NB4 (cell line): ENCODE measurements around the gene SHB.

Source experiments
- DNase-seq: peaks from one replicate; pipeline ENCODE4 v3.0.0; 2010; ENCODE audit warnings: low read depth
- H3K4me3 ChIP-seq: one replicate; pipeline ENCODE4 v1.5.1; 2011; ENCODE audit warnings: mild to moderate bottlenecking, low read depth, low read length, moderate library complexity
- CTCF ChIP-seq: IDR thresholded peaks from one replicate; pipeline ENCODE4 v1.5.1; 2012; ENCODE audit warnings: low read depth, low read length
- MAX ChIP-seq: IDR thresholded peaks from 2 replicates; pipeline ENCODE4 v1.6.1; 2011; ENCODE audit warnings: low read depth, low read length
- MYC ChIP-seq: IDR thresholded peaks from 2 replicates; pipeline ENCODE4 v1.6.1; 2011; ENCODE audit warnings: low read depth, low read length
- POLR2A ChIP-seq: IDR thresholded peaks from 2 replicates; pipeline ENCODE4 v1.6.1; 2011; ENCODE audit warnings: mild to moderate bottlenecking; ENCODE audit not compliant: insufficient read length; ENCODE audit errors: extremely low read depth

Gene SHB

GRCh38 chr9:37988602-37989001, 80.4 kb downstream of the SHB start:
- TF ChIP-seq POLR2A (no peak), MYC (no peak), CTCF (no peak), MAX (no peak)
- no peak for DNase-seq
- no peak overlapping the region for H3K4me3 ChIP-seq

GRCh38 chr9:37988041-37988440, 81.0 kb downstream of the SHB start:
- no peak for DNase-seq
- TF ChIP-seq POLR2A: no peak
- no peak for TF ChIP-seq CTCF
- no peak for TF ChIP-seq MAX
- no peak for TF ChIP-seq MYC

GRCh38 chr9:37987467-37987981, 81.5 kb downstream of the SHB start:
- no peak for DNase-seq
- TF ChIP-seq MAX: no peak
- no peak for TF ChIP-seq MYC
- TF ChIP-seq POLR2A: no peak
- no peak for TF ChIP-seq CTCF
- H3K4me3 ChIP-seq: no peak overlapping the region

More at GRCh38 chr9:37988041-37988440, 81.0 kb downstream of the SHB start:
- H3K4me3 ChIP-seq: no peak overlapping the region

- no peak overlapping the region for H3K4me3 ChIP-seq
- TF ChIP-seq MYC (no peak), POLR2A (no peak), CTCF (no peak), MAX (no peak)
- no peak for DNase-seq
These were observed 82.2 kb downstream of the SHB start for GRCh38 chr9:37986771-37987258.

- no peak overlapping the region for H3K4me3 ChIP-seq
- no peak for DNase-seq
- TF ChIP-seq MAX (no peak), CTCF (no peak), MYC (no peak), POLR2A (no peak)
These were observed 83.0 kb downstream of the SHB start for GRCh38 chr9:37986001-37986400.
